ENCODE measurements around the gene SETD2. TPM values are rescaled to one million over a fixed set of nuclear protein-coding genes. Genes with fewer than 3 reads are reported as not detected.

Gene SETD2
- total and polyA plus RNA-seq, 2 of the 8 experiments (the other 6 are each of a cell fraction or from before 2014, with no cell fraction given) = 15.7 to 46.3 TPM

DNA sequence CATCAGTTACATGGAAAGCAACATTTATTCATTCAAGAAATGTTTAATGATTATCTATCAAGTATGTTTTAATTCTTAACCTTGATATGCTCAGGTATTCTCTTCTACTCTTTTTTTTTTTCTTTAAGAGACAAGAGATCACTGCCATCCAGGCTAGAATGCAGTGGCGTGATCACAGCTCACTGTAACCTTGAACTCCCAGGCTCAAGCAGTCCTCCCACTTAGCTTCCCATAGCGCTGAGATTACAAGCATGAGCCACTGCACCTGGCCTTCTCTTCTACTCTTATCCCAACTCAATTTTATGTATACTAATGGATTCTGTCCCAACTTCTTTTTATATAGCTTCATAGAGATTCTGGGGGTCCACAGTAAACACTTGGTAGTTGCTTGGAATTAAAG, 50.9 kb downstream of the SETD2 start (continued):
- TF ChIP-seq, protein P1, sequence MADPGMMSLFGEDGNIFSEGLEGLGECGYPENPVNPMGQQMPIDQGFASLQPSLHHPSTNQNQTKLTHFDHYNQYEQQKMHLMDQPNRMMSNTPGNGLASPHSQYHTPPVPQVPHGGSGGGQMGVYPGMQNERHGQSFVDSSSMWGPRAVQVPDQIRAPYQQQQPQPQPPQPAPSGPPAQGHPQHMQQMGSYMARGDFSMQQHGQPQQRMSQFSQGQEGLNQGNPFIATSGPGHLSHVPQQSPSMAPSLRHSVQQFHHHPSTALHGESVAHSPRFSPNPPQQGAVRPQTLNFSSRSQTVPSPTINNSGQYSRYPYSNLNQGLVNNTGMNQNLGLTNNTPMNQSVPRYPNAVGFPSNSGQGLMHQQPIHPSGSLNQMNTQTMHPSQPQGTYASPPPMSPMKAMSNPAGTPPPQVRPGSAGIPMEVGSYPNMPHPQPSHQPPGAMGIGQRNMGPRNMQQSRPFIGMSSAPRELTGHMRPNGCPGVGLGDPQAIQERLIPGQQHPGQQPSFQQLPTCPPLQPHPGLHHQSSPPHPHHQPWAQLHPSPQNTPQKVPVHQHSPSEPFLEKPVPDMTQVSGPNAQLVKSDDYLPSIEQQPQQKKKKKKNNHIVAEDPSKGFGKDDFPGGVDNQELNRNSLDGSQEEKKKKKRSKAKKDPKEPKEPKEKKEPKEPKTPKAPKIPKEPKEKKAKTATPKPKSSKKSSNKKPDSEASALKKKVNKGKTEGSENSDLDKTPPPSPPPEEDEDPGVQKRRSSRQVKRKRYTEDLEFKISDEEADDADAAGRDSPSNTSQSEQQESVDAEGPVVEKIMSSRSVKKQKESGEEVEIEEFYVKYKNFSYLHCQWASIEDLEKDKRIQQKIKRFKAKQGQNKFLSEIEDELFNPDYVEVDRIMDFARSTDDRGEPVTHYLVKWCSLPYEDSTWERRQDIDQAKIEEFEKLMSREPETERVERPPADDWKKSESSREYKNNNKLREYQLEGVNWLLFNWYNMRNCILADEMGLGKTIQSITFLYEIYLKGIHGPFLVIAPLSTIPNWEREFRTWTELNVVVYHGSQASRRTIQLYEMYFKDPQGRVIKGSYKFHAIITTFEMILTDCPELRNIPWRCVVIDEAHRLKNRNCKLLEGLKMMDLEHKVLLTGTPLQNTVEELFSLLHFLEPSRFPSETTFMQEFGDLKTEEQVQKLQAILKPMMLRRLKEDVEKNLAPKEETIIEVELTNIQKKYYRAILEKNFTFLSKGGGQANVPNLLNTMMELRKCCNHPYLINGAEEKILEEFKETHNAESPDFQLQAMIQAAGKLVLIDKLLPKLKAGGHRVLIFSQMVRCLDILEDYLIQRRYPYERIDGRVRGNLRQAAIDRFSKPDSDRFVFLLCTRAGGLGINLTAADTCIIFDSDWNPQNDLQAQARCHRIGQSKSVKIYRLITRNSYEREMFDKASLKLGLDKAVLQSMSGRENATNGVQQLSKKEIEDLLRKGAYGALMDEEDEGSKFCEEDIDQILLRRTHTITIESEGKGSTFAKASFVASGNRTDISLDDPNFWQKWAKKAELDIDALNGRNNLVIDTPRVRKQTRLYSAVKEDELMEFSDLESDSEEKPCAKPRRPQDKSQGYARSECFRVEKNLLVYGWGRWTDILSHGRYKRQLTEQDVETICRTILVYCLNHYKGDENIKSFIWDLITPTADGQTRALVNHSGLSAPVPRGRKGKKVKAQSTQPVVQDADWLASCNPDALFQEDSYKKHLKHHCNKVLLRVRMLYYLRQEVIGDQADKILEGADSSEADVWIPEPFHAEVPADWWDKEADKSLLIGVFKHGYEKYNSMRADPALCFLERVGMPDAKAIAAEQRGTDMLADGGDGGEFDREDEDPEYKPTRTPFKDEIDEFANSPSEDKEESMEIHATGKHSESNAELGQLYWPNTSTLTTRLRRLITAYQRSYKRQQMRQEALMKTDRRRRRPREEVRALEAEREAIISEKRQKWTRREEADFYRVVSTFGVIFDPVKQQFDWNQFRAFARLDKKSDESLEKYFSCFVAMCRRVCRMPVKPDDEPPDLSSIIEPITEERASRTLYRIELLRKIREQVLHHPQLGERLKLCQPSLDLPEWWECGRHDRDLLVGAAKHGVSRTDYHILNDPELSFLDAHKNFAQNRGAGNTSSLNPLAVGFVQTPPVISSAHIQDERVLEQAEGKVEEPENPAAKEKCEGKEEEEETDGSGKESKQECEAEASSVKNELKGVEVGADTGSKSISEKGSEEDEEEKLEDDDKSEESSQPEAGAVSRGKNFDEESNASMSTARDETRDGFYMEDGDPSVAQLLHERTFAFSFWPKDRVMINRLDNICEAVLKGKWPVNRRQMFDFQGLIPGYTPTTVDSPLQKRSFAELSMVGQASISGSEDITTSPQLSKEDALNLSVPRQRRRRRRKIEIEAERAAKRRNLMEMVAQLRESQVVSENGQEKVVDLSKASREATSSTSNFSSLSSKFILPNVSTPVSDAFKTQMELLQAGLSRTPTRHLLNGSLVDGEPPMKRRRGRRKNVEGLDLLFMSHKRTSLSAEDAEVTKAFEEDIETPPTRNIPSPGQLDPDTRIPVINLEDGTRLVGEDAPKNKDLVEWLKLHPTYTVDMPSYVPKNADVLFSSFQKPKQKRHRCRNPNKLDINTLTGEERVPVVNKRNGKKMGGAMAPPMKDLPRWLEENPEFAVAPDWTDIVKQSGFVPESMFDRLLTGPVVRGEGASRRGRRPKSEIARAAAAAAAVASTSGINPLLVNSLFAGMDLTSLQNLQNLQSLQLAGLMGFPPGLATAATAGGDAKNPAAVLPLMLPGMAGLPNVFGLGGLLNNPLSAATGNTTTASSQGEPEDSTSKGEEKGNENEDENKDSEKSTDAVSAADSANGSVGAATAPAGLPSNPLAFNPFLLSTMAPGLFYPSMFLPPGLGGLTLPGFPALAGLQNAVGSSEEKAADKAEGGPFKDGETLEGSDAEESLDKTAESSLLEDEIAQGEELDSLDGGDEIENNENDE (IDR thresholded peaks at IDR 0.05; ENCODE audit: insufficient replicate concordance, low read length) = no peak
- no peak for TF ChIP-seq SP1 (IDR thresholded peaks at IDR 0.05; ENCODE audit: low read depth, low read length)
- TF ChIP-seq RAD21 (IDR thresholded peaks at IDR 0.05 in 1 of 2, conservative IDR thresholded peaks at IDR 0.05 in 1 of 2; ENCODE audit: low read depth in 2 of 2, low read length in 2 of 2) = no peak
- no peak for TF ChIP-seq NRF1 (IDR thresholded peaks at IDR 0.05; ENCODE audit: low read depth, low read length)
- TF ChIP-seq EZH2 (IDR thresholded peaks at IDR 0.05; ENCODE audit: low read depth, low read length, severe bottlenecking) = no peak
- no peak for TF ChIP-seq KDM5A (IDR thresholded peaks at IDR 0.05; ENCODE audit: low read length)
- TF ChIP-seq CHD1 (IDR thresholded peaks at IDR 0.05; ENCODE audit: low read depth, low read length) = no peak
- TF ChIP-seq EP300 (IDR thresholded peaks at IDR 0.05; ENCODE audit: borderline replicate concordance in 1 of 2, low read depth in 2 of 2, low read length in 2 of 2) = no peak
- no peak for TF ChIP-seq CBX8 (IDR thresholded peaks at IDR 0.05; ENCODE audit: borderline replicate concordance, low read depth, low read length)
- no peak for TF ChIP-seq TBP (IDR thresholded peaks at IDR 0.05; ENCODE audit: low read depth, low read length)
- TF ChIP-seq HDAC6 (IDR thresholded peaks at IDR 0.05; ENCODE audit: low read depth, low read length) = no peak
- no peak for TF ChIP-seq SIRT6 (IDR thresholded peaks at IDR 0.05; ENCODE audit: low read length)

All from H1 (cell line).